HG02759 (cell line): Measurements from ENCODE around the gene NFIA.

Experiments used
- ATAC-seq: cut with Tn5 transposase; IDR thresholded peaks from one replicate; pipeline ENCODE4 v1.9.1; 2021; ENCODE audit warnings: mild to moderate bottlenecking, moderate library complexity; ENCODE audit not compliant: unreplicated experiment

The NFIA gene

DNA sequence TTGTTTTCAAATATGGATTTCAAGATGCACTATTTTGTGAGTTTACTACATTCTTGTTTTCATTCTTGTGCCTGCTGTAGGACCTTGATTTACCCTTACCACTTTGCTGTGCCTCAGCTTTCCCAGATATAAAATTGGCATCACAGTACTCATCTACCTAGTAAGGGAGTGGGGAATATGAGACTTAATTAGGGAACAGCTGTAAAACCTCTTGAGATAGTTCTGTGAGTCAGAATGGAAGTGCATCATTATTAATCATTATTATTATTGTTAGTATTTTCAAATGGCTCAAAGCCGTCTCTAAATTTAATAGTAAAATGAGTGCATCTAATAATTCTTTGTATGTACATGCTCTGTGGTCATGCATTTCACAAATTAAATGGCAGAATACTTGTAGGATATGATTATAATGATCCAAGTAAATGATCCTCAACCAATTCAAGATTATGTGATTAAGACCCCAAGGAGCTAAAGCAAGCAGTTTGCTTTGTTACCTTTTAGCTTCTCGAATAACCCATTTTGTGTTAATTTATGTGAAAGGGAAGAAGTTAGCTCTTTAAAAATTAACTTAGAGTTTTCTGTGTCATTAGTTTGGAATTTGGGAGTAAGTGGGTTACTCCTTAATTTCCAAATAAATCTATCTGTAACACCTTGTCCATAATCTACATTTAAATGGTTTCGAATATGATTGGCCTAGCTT lies 155.4 kb downstream of the NFIA start:
- no peak for ATAC-seq

DNA sequence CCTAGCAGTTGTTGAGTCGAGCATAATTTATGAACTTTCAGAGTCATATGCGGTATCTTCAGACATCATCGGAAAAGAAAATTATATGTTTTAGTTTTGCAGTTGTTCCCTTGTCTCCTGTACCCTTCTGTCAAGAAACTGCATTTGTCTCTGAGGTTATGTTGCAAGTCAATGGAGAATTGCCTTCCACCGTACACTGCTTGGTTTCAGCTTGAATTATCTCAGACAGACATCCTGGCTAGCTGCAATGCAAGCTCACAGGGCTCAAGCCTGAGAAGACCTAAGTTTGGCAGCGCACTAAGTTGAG lies 156.0 kb downstream of the NFIA start:
- ATAC-seq = no peak

DNA sequence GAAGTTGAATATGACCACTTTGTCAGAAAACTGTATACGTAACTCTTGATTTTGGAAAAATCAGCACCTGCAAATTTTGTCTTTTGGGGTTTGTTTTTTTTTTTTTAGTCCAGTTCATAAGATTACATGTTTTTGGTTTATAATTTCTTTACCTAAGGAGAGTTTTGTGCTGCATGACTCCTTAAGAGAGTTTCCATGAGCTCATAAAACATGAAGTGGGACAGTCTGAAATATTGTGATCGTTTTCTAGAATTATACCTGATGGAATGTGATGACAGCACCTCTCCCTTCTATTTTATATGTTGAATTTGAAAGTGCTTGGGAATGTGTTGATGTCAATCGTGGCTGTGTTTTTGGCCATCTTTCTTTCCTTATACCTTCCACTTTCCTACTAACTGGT lies 158.5 kb downstream of the NFIA start:
- no peak for ATAC-seq

- no peak for ATAC-seq
Measured at GRCh38 chr1:61241411-61241838, 159.1 kb downstream of the NFIA start.

- no peak for ATAC-seq
Measured at GRCh38 chr1:61241973-61242381, 159.6 kb downstream of the NFIA start.

- no peak for ATAC-seq
Measured at GRCh38 chr1:61244114-61244513, 161.8 kb downstream of the NFIA start.

DNA sequence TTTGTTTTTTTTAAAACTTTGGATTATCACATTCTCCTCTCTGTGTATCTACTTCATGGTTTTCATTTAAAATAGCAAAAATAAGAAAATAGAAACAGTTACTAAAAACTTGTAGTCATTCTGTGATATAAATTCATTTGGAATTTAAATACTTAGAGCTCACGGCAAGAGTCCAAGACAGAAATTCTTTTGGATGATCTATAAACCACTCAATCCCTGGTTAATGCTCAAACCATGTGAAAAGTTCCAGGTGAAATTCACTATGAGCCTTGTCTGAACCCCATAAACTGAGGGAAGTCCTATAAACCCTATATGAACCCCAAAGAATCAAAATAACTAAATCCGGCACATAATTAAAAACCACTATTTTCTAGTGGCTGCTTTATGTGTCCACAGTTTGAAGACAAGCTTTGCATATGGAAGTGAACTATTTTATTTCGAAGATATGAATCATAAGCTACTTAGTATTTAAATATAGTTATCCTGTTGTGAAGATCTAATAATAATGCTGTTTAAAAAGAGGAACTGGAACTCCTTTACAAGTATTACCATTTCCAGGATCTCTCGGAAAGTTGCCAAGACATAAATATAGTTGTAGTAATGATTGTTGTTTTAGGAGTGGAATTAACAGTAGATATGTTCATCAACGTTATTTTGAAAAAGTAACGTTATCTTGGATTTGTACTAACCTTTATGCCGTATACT lies 163.5 kb downstream of the NFIA start:
- ATAC-seq = no peak

DNA sequence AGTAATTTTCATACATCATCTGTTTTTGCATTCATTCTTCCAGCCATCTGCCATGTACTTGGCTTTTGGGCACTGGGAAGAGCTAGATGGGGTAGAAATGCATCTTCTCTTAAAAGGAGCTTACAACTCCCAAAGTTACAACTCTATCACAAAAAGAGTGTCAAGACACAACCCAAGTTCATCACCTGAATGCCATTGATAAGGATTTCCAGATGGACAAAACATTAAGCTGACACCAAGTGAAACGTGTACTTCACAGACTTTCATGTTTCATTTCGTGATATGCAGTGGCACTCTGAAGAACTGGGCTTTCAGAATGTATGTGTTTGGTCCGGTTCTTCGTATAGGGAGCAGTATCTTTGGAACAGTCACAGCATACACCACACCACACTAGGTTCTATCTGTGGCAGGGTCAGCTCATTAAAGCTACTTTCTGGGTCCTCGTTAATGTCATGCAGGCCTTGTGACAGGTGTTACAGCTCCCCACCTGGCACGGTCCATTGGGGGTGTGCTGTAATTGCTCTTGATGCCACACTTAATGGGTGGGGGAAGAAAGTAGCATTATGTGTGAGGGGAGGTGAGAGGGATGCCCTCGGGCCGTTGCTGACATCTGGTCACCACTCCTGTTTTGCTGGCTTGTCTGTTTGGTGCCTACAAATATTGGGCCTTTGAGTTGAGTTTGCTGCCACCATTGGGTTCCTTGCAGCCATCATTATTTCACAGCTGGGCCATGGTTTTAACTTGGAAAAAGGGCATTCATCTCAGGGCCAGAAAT lies 164.9 kb downstream of the NFIA start:
- no peak for ATAC-seq

- no peak for ATAC-seq
Measured at GRCh38 chr1:61247881-61248752, 165.8 kb downstream of the NFIA start.

DNA sequence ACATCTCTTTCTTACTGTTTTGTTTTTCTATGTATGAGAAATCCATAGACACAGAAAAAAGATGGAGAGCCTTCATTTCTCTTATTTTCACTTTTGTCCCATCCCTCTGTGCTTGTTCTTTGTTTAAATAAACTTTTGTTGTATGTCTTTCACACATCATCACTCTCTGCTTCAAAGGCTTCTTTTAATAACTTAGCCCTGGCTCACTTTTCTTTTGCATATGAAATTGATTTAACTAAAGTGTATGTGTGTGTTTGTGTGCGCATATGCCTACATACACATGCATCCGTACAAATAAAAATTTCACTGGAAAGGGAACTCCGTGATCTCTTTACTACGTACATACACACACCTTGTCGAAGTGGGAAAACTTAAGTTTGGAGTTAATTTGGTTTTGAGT lies 168.6 kb downstream of the NFIA start:
- no peak for ATAC-seq

DNA sequence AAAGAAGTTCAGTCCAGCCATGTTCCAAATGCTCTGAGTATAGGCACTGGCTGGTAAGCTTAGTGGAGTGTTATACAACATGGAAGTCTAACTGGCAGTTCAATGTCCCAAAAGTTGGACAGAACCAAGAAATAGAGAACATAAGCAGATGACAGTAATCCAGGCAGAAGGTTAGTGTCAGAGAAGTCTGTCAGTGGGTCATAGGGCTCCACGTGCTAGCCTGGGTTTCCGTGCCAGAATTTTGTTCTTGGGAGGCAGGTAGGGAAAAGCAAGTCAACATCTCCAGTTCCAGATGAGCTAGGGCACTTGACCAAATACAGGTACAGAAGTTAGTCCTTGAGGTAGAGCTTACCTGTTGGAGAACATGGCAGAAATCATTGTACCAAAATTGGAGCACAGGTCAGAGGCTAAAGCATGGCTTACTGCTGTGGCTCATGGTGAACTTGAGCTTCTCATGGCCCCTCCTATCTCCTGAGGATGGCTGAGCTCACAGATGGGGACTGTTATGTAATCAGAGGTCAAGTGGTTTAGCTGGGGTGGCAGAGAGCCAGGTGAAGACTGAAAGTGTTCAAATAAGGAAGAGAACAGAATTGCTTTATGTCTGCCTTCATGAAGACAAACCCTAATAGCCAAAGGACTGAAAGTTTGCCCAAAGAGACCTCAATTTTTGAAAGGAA lies 170.8 kb downstream of the NFIA start:
- ATAC-seq = no peak

DNA sequence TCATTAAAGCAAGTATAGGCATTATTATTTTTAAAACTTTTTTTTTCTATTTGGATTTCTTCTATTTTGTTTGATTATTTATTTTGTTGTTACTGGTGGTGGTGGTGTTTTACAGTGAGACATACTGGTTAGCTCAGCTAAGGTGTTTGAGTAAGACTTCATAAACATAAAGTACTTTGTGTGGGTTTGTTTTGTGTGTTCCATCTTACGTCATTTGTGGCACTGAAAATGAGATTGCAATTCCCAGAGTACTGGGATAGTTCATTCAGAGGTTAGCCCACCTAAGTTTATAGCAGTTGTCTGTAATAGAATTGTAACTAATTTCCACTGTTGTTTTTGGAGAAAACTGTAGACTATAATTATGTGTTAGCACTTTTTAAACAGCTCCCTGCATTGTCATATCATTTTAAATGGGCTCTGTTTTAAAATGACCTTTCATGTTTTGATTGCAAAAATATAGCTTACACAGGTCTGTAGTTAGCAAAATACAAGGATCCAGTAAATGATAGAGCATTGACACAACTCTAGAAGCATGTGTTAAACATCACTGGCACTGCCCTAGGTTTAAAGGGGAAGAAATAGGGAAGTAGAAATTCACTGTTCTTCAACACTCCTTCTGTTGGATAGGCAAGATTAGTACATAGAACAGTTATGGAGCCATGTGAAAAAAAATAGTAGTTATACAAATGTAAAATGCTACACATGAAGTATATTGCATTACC lies 171.7 kb downstream of the NFIA start:
- ATAC-seq = no peak

DNA sequence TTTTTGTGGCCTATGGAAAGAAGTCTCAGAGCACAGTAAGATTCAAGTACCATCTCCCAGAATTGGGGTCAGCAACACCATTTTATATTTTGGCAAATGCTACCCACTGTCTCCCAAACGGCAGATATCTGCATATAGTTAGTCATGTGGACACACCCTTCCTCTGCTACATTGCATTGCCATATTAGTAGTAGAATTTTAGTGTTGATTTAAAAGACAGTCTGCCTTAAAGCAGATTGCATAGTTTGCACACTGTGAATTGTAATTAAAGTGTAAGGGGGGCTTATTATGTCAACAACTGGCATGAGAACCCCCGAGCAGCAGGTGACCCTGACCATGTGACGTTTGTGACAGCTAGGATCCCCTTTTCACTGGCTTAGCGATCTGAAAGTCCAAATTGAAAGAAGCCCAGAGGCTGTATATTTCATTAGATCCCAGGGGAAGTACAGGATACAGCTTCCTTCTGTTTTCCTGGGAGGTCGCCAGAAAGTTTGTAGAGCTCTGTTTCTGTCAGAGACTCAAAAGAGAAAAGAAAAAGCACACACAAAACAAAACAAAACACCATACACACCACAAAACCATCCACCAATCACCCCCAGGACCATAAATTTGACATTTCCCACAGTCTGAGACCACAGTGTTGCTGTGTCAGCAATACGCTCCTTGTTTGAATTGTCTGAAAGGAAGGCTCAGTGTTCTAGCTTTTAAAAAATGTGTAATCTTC lies 172.4 kb downstream of the NFIA start:
- ATAC-seq = no peak

GRCh38 chr1:61255358-61255703 lies 173.0 kb downstream of the NFIA start:
- no peak for ATAC-seq

- ATAC-seq = no peak
Measured at GRCh38 chr1:61259379-61260148, 177.2 kb downstream of the NFIA start.

- no peak for ATAC-seq
Measured at GRCh38 chr1:61260171-61260570, 177.8 kb downstream of the NFIA start.

GRCh38 chr1:61261595-61261994 lies 179.2 kb downstream of the NFIA start:
- no peak for ATAC-seq
